ENCODE data around the gene GADD45A.

Gene GADD45A

DNA sequence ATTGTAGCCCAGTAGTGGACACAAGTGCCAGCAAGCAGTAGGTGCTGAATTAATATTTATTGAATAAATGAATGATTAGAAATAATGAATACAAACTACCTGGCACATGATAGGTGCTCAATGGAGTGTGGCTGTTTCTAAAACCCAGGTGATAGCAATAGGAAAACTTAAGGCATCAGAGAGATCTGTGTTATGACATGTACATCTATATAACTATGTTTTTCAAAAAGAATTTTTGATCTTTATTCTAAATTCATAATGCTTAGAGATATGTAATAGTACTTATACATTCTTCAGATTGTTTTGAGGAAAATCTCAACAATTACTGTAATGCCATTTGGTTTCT, 5.0 kb downstream of the GADD45A start:
- DNase-seq = no peak

DNA sequence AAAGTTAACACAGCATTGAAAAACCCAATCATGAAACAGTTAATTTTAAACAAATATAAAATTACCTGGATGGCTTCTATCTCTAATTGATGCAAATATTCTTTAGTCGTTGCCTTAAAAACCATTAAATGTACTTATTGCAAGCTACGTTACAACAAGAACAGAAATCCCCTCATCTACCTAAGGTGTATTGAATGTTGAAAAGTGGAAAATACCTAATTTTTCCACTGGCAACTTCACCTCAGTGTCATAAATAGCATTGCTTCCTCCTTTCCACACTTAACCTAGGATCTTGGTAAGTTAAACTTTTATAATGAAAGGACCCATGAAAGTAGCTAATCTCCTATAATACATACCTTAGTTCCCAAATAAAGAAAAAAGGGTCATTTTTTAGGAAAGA, 5.4 kb downstream of the GADD45A start:
- no peak for DNase-seq

DNA sequence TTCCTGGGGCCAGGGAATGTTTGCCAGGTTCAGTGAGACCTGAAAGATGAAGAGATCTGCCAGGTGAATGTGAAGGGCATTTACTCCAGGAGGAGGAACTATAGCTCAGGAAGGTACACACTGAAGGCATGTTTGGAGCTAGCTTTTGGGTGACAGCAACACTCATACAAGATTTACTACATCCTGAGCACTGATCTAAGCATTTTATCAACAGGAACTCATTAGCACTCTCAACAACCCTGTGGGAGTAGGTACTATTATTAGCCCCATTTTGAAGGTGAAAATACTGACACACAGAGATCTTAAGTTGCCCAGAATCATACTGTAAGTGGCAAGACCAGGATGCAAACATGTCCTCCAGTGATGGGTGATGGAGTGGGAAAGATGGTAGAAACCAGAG, 6.7 kb downstream of the GADD45A start:
- DNase-seq = no peak

DNA sequence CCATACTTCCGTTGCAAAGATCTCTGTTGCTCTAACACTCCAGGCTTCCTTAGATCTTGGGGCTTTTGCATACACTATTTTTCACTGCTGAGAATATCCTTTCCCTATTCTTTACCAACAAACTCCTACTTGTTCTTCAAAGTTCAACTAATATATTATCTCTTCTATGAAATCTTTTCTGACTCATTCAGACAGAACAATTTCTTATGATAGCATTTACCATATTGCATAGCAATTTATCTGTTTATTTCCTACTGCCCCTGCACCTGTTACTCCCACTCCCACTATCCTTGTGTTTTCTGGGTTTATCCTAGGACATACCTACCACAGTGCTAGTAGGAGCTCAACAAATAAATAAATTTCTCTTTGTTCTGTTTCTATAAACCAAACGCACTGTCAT, 11.0 kb downstream of the GADD45A start:
- no peak for DNase-seq

DNA sequence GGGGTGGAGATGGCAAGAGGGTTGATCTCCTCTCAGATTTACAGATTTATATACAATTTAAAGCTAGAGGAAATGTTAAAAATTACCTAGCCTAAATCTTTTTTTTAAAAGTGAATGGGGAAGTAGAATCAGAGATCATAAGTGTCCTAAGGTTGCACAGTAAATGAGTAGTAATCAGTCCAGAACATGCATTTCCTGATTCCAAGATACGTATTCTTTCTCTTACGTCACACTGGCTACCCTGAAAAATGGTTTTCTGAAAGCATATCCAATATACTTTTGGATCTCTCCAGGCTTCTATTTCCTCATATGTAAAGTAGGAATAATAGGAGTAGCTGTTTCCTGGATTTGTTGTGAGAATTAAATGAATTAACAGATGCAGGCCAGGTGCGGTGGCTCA, 11.7 kb downstream of the GADD45A start:
- no peak for DNase-seq

DNA sequence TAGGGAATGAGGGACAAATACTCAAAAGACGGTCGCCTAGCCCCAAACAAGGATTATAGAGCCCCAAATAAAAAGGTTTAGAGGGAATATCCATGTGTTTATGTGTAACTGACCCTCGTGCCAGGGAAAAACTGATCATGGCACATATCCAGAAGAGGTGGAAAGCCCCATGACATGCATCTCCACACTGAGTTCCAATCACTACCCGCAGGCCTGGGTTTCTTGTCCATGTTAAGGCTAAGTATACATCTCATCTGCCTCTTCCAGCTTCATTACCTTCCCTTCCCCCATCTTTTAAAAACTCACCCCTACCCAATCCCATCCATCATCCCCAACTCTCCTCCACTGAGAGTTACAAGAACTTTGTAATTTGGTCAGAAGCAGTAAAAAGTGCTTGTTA, 15.2 kb downstream of the GADD45A start:
- DNase-seq = no peak

DNA sequence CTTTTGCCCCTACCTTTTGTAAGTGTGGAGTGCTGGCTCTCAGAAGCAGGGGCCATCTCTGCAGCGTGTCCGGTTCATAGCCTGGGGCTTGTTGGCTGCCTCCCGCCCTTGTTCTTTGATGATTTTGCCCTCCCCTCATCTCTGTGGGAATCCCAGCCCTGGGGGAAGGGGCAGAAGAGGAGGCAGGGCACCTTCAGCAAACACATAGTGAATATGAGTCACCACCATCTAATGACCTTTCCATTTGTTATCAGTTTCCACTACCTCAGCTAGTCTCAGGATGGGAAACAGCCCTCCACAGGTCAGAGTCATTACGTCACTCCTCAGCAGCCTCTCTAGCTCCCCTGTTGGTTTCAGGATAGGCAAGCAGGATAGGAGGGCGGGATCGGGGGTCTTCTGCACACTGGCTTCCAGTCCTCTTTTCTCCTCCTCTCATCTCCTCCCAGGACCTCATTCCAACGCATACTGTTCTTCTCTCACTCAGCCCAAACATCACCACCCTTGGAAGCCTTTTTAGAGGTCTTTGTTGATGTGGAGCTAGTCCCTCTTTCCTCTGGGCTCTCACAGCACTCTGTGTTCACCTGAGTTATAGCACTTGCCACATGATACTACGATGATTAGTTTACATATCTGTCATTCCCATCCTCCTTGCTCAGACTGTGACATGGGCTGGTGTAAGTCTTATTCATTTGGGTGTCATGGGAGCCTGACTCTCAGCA, 15.8 kb downstream of the GADD45A start:
- DNase-seq = no peak

DNA sequence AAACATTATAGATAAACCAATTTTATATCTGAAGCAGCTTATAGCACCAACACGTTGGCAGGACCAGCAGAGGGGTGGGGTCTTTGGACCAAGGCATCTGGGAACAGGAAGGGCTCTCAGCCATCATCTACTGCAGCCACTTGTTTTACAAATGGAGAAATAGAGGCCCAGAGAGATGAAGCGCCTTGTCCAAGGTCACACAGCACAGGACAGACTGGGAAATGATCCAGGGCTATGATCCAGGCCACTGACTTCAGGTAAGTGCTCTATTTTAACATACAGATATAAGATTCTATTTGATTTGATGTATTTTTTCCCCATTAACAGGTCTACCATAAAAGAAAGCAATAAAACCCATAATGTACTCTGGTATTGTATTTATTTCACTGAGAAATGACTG, 16.9 kb downstream of the GADD45A start:
- DNase-seq = no peak

DNA sequence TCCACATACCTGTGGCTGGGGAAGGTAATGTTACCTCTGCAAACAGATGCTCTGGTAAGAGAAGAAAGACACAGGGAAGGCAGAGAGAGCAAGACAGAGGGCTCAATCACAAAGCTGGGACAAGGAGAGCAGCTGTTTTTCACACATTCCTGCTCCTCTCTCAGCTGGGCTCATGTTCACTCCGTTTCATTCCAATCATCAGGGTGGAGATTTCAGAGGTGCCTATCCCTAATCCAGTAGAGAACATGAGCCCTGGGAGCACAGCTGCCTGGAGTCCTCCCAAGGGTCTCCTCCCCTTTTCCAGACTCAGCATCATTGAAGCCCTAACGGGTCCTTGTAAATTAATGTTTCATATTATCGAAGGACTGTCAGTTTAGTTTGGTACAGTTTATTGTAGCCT, 19.4 kb downstream of the GADD45A start:
- no peak for DNase-seq

DNA sequence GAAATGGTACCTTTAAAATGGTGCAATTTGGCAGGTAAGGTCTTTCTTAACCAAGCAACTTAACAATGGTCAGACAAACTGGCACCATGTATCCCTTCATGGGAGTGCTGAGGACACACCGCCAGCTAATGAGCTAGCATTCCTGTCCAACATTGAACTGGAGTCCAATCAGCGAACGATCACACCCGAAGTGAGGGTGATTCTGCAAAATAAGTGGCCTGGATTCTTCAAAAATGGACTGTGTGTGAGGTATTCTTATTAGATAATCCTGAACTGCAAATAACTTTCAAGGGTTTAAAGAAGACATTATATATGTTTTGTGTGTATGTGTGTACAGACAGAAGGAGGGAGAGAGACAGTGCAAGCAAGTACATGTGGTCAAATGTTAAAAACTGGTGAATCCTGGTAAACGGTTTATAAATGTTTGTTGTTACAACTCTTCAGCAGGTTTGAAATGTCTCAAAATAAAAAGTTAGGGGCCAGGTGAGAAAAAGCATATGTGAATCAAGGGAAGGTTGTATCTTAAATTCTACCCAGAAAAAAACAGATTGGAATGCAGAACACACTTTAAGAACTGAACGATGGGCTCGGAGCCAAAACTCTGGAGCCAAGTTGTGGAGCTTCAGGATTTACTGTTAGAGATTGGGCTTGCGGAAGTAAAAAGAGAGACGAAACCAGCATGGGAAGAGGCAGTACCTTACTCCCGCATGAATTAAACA, 20.9 kb downstream of the GADD45A start:
- DNase-seq = no peak

DNA sequence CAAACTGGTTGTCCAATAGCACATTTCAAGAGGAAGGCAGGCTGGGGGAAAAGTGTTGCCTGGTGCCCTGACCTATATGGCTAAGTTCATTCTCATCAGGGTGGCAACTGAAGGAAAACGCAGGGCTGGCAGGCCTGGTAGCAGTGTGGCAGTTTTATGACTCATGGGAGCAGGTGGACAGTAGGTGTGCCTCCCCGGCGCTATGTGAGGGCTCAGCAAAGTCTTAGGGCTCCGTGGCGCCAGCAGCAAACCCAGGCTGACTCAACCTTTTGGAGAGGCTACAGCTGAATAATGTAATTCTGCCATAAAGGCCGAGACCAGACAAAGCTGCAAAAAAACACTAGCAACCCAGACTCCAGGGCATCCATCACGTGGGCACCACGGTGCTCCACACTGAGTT, 23.6 kb downstream of the GADD45A start:
- no peak for DNase-seq

DNA sequence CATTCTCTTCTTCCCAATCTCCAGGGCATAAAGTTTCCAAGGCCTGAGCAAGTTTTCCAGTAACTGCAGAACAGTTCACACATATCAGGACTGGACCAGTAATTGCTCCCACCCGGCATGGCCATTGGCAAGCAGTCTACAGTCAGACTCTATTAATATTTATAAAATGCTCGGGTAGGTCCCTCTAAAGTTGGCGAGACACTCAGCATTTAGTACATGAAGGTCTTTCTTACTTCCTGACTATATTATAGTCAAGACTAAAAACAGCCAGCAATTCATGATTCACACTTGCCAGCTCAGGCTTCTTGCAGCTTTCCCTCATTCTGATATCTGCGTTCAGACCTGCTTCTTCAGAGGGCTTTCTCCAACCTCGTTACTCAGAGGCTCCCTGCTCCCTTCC, 25.4 kb downstream of the GADD45A start:
- no peak for DNase-seq

DNA sequence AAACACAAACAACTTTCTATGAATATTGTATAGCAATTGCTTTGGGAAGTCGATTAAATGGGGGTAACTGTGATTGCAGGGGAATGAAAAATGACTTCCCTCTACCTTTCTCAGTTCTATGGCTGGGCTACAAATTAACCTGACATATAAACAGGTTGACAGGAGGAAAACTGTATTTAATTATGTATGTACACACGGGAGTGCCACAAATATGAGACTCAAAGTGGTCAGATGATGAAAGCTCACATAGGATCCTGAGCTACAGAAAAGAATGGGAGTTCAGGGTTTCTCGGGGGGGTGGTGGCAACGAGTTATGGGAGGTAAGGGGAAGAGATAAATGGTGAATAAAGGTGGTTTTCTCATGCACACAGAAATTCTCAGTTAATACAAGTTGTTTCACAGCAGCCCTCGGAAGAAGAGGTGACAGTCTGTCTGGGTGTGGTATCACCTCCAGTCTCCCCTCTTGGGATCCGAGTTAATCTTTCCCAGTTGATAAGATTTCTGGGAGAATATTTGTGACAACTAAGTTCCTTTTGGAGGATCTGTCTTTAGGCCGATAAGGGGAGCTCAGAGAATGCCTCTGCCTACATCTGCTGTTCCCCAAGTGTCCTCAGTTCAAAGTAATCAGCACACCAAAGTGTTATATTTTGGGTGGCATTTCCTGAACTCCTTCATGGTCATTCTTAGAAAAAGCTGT, 26.3 kb downstream of the GADD45A start:
- no peak for DNase-seq

DNA sequence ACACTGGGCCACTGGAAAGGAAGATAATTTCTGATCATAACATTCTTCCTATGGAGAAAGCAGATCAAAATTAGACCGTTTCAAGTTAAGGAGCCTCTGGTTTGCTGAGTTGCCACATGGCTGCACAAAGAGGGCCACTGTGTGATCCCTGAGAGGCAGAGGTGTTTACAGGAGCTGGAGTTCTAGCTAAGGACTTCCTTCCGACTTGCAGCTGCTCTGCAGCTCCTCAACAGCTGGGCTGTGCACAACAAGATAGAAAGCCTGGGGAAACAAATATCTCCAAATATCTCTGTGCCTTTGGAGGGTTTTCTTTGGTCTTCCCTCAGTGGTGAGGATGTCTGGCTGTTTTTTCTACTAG, 26.8 kb downstream of the GADD45A start:
- DNase-seq = no peak

DNA sequence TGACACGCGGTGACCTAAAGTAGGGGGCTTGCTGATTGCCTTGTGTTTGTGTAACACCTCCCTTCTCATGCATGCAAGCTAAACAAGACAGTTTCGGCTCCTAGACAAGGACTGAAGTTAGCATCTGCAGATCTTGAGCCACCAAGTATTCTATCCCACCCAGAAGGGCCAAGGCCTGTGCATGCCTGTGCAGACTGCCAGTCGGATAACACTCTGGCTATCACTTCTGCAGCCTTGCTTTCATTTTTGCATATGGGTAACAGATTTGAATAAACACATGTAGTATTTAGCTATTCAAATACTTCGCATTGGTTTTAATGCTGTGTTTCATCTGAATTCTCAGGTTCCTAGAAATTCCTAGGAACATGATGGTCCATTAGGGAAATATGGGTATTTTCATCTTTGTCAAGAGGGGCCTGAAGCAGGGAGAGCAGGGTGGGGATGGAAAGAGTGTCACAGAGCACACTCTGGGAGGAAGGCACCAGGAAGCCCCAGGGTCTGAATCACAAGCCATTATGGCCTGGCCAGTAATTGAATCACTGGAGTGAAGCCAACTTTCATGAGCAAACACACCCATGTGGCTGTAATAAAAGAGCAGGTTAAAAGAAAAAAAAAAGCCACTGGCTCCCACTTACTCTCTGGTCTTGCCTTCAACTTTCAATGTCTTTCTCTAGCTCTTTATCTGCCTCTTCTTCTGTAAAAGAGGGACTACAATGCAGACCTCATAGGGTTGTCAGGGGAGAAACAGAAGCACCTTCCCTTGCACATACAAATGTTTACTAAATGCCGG, 28.3 kb downstream of the GADD45A start:
- peak; percentile 70 for DNase-seq

DNA sequence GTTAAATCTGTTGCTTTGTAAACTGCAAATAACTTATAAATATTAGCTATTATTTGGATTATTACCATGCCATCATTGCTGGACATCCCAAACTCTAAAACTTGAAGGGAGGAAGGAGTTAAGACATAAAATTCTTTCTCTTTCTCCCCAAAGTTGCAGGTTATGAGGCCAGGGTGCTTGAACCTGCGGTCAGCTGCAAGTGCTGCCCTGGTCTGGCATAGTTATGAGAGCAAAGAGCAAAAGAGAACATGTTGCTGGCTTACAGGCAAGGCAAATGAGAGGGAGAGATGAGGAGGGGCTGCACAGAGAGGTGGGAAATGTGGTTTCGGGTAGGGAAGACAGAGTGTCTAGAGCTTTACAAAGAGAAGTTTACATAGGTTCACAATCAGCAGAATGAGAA, 30.8 kb downstream of the GADD45A start:
- DNase-seq = no peak

DNA sequence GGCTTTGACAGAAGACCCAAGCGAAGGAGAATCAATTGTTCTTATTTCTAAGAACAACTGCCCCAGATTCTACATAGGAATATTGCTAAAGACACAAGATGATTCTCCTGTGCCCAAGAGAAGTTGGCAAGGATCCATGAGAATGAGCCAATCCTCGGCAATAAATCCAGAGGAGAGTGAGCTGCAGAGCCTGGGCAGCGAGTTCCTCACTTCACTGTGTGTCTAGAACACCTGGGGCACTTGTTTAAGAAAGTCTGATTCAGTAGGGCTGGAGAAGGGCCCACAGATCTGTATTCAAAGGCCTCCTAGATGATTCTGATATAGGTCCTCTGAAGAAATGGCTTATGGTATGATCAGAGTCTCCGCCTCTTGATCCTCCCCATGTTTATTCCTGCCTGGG, 31.8 kb downstream of the GADD45A start:
- DNase-seq = no peak

DNA sequence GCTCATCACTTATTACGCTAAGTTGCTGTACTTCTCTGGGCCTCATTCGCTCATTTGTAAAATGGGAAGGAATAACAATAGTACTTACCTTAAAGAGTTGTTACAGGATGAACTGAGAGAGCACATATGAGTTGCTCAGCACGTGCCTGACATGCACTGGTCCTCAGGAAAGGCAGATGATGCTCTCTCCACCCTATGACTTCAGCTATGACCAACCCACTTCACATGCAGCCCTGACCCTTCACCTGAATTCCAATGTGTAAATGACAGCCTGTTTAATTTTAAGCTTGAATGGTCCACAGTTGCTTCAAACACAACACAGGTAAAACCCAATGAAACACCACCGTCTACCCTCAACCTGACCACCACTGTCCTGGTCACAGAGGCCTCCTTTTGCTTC, 32.9 kb downstream of the GADD45A start:
- DNase-seq = no peak

DNA sequence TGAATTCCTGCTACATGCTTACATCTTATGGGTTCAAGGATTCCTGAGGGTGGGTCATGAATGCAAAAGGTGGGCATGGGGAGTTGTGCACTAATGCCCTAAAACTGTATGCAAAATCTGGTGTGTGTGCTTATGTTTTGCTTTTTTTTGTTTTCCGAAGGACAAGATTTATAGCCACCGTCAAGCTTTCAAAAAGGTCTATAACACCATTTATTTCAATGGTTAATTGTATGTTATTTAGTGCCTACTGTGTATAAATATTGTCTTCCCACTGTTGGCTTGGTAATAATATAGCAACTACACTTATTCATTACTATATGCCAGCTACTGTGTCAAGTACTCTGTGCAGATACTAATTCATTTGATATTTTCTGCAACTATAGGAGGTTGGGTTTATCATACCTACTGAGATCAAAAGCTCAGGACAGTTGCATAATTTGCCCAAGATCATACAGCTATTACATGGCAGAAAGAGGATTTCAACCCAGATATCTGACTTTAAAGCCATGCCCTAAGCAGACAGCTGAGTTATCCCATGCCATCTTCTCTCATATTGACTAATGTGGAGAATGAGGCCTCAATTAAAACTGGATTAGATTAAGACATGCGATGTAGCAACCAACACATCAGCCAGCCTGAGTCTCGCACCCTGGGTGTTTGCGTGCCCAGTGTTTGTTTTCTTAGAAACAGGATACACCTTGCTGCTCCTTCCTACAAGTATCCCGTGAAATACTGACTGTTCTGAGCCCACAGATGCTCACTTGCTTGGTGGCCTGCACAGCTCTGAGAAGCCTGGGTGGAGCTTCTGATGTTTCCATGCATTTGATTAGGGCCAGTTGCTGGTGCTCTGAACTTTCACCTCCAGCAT, 34.6 kb downstream of the GADD45A start:
- DNase-seq = no peak

DNA sequence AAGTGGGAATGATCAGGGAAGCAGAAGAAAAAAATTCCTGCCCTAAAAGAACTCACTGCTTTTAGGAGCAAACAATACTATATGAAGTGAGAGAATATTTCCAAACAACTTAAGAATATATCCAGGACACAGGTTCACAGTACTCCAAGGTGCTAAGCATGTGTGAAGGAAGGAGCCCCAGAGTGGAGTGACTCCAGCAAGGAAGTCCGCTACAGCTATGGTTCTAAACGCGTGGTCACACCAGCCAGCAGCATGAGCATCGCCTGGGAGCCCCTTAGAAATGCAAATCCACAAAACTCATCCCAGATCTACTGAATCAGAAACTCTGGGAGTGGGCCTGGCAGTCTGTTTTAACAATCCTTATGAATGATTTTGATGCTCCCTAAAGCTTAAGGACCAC, 36.1 kb downstream of the GADD45A start:
- no peak for DNase-seq

DNA sequence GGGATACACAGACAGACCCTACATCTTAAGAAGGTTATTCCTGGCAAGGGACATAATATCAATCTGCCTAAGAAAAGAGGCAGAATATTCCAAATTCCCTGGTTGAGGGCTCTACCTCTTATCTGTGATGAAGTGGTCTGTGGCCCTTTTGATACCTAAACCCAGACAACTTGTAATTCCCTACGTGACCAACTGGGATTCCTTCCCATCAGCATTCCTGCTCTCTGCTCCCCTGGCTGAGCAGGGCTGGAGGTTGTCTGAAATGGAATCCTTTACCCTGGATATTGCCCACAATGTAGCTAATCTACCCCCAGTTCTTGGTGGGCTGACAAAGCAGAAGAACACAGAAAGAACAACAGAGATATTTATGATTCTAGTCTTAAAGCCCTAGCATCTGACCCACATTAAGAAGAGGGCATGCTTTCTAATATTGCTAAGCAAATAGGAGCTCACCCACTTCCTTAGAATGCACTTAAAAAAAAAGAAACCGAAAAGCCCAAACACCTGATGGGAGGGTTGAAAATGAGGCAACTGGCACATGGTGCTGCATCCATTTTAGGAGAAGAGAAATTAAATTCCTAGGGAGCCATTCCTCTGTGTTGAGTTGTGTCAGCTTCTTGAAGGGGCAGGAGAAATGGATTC, 36.8 kb downstream of the GADD45A start:
- DNase-seq = no peak

DNA sequence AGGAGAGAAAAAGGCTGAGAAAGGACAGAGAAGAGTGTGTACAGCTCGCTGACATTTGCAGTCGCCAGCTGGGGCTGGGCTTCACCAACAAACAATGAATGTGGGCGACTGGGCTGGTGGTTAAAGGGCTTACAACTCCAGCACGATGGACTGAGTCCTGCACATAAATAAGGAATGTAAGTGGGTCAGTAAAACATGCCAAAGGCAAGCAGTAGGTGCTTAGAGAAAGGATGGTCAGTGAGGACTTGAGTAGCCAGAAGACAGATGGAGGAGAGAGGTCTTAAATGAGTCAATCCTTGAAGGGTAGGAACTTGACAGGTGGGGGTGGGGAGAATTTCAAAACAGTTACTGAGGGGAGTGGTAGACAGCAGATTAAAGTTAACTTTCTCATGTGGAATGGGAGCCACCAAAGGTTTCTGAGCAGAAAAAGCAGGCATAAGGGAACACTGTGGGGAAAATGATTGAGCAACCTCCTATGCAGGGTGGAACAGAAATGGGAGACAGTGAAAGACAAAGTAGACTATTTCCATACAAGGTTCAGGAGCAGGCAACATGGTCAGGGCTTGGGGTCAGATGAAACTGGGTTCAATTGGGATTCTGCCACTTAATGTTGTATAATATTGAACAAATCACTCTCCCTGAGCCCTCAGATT, 37.4 kb downstream of the GADD45A start:
- no peak for DNase-seq

Measured in NCI-H187 treated with DMSO at 0.1 percent for 48 hours (cell line).